HCT116 (cell line): Measurements from ENCODE around the gene TAX1BP1. TPM values are rescaled to one million over a fixed set of nuclear protein-coding genes. Genes with fewer than 3 reads are reported as not detected.

Experiments
- ATAC-seq: fragments of 200-7000 bp; cut with Tn5 transposase; 2 replicates; pipeline ENCODE4 v1.9.1; 2020; ENCODE audit warnings: mild to moderate bottlenecking, moderate library complexity
- BruUV-seq: library from RNA; stranded (reverse); fragments of 400-500 nt; replicated peaks from 2 replicates; lab custom pipeline; 2021; lab: Mats Ljungman, UMichigan
- CTCF ChIA-PET: fragments of 300-600 bp; sonication (Branson Sonifier 250); formaldehyde crosslinking; loops from one replicate; lab custom pipeline; 2021; ENCODE audit warnings: antibody characterized with exemption; lab: Charles Lee
- POLR2A ChIA-PET: fragments of 300-600, 350-600 bp; sonication (Branson Sonifier 250); formaldehyde crosslinking; loops from one replicate; lab custom pipeline; 2021; ENCODE audit warnings: antibody characterized with exemption; lab: Charles Lee
- RAD21 ChIA-PET, 2 experiments: fragments of 300-600 bp; sonication (Branson Sonifier 250); formaldehyde crosslinking; loops; one replicate each; lab custom pipeline; 2023; ENCODE audit warnings: low total read pairs in 2 of 2; ENCODE audit not compliant: uncharacterized antibody in 2 of 2, unreplicated experiment in 2 of 2, low non-redundant PET in 1 of 2; lab: Charles Lee
- DNase-seq: peaks from one replicate; pipeline ENCODE4 v3.0.0-alpha.2; 2010; ENCODE audit warnings: low read depth, low spot score
- H2AFZ ChIP-seq: fragments of 200-600 bp; shearing (Covaris generic), sonication (generic); 2 replicates; pipeline ENCODE4 v1.6.1; 2017; ENCODE audit warnings: low read depth, mixed run types, mixed read lengths, antibody characterized with exemption, low read length; ENCODE audit not compliant: poor library complexity, severe bottlenecking
- H3K27ac ChIP-seq: 2 replicates; pipeline ENCODE4 v1.5.1; 2012; ENCODE audit warnings: low read depth, low read length
- H3K27me3 ChIP-seq: fragments of 200-600 bp; sonication (generic); 2 replicates; pipeline ENCODE4 v1.6.1; 2016; ENCODE audit warnings: mixed run types, low read length, mixed read lengths; ENCODE audit not compliant: insufficient read depth
- H3K36me3 ChIP-seq, 2 experiments: fragments of 200-500 bp in 1 of 2; fragments of 200-600 bp in 1 of 2; sonication (Bioruptor generic) in 1 of 2; sonication (generic) in 1 of 2; 2 replicates each; pipeline versions ENCODE4 v1.5.1 to v1.6.1; 2014 to 2016; ENCODE audit warnings: low read length in 2 of 2, inconsistent platforms in 1 of 2, mixed read lengths in 1 of 2, mixed run types in 1 of 2; ENCODE audit not compliant: insufficient read depth in 2 of 2, control insufficient read depth in 1 of 2
- H3K4me1 ChIP-seq, 2 experiments: fragments of 200-600 bp in 1 of 2; sonication (generic) in 1 of 2; 2 replicates each; pipeline versions ENCODE4 v1.5.1 to v1.6.1; 2012 to 2017; ENCODE audit warnings: low read length in 2 of 2, inconsistent platforms in 1 of 2, mild to moderate bottlenecking in 1 of 2, mixed read lengths in 1 of 2, mixed run types in 1 of 2, moderate library complexity in 1 of 2; ENCODE audit not compliant: insufficient read depth in 2 of 2, control insufficient read depth in 1 of 2
- H3K4me2 ChIP-seq: fragments of 200-600 bp; sonication (generic); 2 replicates; pipeline ENCODE4 v1.6.1; 2017; ENCODE audit warnings: mixed run types, low read length, mixed read lengths
- H3K4me3 ChIP-seq, 2 experiments: fragments of 200-600 bp in 1 of 2; sonication (generic) in 1 of 2; replicated peaks in 1 of 2; 2 replicates each; pipeline ENCODE4 v1.5.1; 2011 to 2016; ENCODE audit warnings: low read length in 2 of 2, control low read depth in 1 of 2, low read depth in 1 of 2, mild to moderate bottlenecking in 1 of 2, mixed read lengths in 1 of 2, mixed run types in 1 of 2
- H3K79me2 ChIP-seq: fragments of 200-600 bp; sonication (generic); 2 replicates; pipeline ENCODE4 v1.6.1; 2017; ENCODE audit warnings: mild to moderate bottlenecking, mixed run types, low read length, moderate library complexity, mixed read lengths; ENCODE audit not compliant: insufficient read depth
- H3K9ac ChIP-seq: fragments of 200-600 bp; sonication (generic); 2 replicates; pipeline ENCODE4 v1.6.1; 2016; ENCODE audit warnings: low read length, mixed read lengths
- H3K9me2 ChIP-seq: fragments of 200-600 bp; sonication (generic), shearing (Covaris generic); 2 replicates; pipeline ENCODE4 v1.6.1; 2017; ENCODE audit warnings: mixed run types, mild to moderate bottlenecking, moderate library complexity; ENCODE audit not compliant: insufficient read depth
- H3K9me3 ChIP-seq, 2 experiments: fragments of 200-500 bp in 1 of 2; fragments of 200-600 bp in 1 of 2; sonication (Bioruptor generic) in 1 of 2; sonication (generic) in 1 of 2; 2 replicates each; pipeline ENCODE4 v1.6.1; 2014 to 2017; ENCODE audit warnings: low read length in 2 of 2, mixed read lengths in 2 of 2, inconsistent platforms in 1 of 2, low read depth in 1 of 2, mild to moderate bottlenecking in 1 of 2, mixed run types in 1 of 2, moderate library complexity in 1 of 2; ENCODE audit not compliant: control insufficient read depth in 1 of 2, insufficient read depth in 1 of 2
- H4K20me1 ChIP-seq: fragments of 200-600 bp; sonication (generic), shearing (Covaris generic); 2 replicates; pipeline ENCODE4 v1.6.1; 2017; ENCODE audit warnings: mixed run types, mild to moderate bottlenecking, moderate library complexity; ENCODE audit not compliant: insufficient read depth
- ATF3 ChIP-seq: IDR thresholded peaks from 2 replicates; pipeline ENCODE4 v1.6.1; 2012
- CEBPB ChIP-seq: IDR thresholded peaks from 2 replicates; pipeline ENCODE4 v1.6.1; 2012; ENCODE audit warnings: low read depth
- CTCF ChIP-seq, 3 experiments: fragments of 200-600 bp in 1 of 3; sonication (generic) in 1 of 3; IDR thresholded peaks in 2 of 3; conservative IDR thresholded peaks in 1 of 3; 2 replicates each; pipeline ENCODE4 v1.5.1; 2012 to 2017; ENCODE audit warnings: low read depth in 2 of 3, low read length in 2 of 3, antibody characterized with exemption in 1 of 3, borderline replicate concordance in 1 of 3, control low read depth in 1 of 3, mild to moderate bottlenecking in 1 of 3, mixed read lengths in 1 of 3, mixed run types in 1 of 3, moderate library complexity in 1 of 3; ENCODE audit not compliant: insufficient read depth in 1 of 3
- EGR1 ChIP-seq: IDR thresholded peaks from 2 replicates; pipeline ENCODE4 v1.6.1; 2012; ENCODE audit warnings: low read depth
- EZH2 ChIP-seq: fragments of 200-600 bp; sonication (generic); IDR thresholded peaks from 2 replicates; pipeline ENCODE4 v1.6.1; 2017; ENCODE audit warnings: antibody characterized with exemption, mixed run types
- FOSL1 ChIP-seq: IDR thresholded peaks from 2 replicates; pipeline ENCODE4 v1.6.1; 2012; ENCODE audit warnings: low read depth
- RAD21 ChIP-seq: IDR thresholded peaks from 2 replicates; pipeline ENCODE4 v1.6.1; 2012; ENCODE audit warnings: low read depth, mild to moderate bottlenecking
- SIN3A ChIP-seq: IDR thresholded peaks from 2 replicates; pipeline ENCODE4 v1.6.1; 2012; ENCODE audit warnings: low read depth
- SP1 ChIP-seq: IDR thresholded peaks from 2 replicates; pipeline ENCODE4 v1.6.1; 2012; ENCODE audit warnings: low read depth
- SRF ChIP-seq: IDR thresholded peaks from 2 replicates; pipeline ENCODE4 v1.6.1; 2012; ENCODE audit warnings: low read depth
- YY1 ChIP-seq: IDR thresholded peaks from 2 replicates; pipeline ENCODE4 v1.6.1; 2011; ENCODE audit warnings: low read length, low read depth, moderate library complexity, mild to moderate bottlenecking; ENCODE audit not compliant: insufficient replicate concordance; ENCODE audit errors: extremely low read depth
- ZBTB33 ChIP-seq: IDR thresholded peaks from 2 replicates; pipeline ENCODE4 v1.6.1; 2011; ENCODE audit warnings: mild to moderate bottlenecking, low read length, moderate library complexity; ENCODE audit not compliant: insufficient replicate concordance; ENCODE audit errors: extremely low read depth
- ZFX ChIP-seq: fragments of 450-650 bp; IDR thresholded peaks from 2 replicates; pipeline ENCODE4 v1.6.1; 2017
- ZNF274 ChIP-seq: fragments of 200-500 bp; sonication (Bioruptor generic); IDR thresholded peaks from 2 replicates; pipeline ENCODE4 v1.6.1; 2014; ENCODE audit warnings: mild to moderate bottlenecking, low read depth, low read length, inconsistent platforms
- intact Hi-C: fragments of 100-400 bp; cut with micrococcal nuclease; formaldehyde crosslinking; loops from 2 replicates; pipeline ENCODE4 v1.10.0; 2022
- total RNA-seq: library from RNA; stranded (reverse); gene quantifications from one replicate; pipeline ENCODE4 v1.2.1, GENCODE V29; 2021; ENCODE audit not compliant: unreplicated experiment

TAX1BP1 gene
- total RNA-seq, 1 experiment from 2014 or later, result 68.1 TPM

- H2AFZ ChIP-seq, result no peak overlapping the region
- no TSS peak for BruUV-seq
- intact Hi-C loops, result loop anchor here (10.0 kb wide), 1 partner anchor 553 kb away; no protein-coding TSS in a partner anchor
These were observed 7.8 kb downstream of the TAX1BP1 start for GRCh38 chr7:27747589-27748368.

More at GRCh38 chr7:27747589-27748368, 7.8 kb downstream of the TAX1BP1 start:
- ChIA-PET RAD21 (no interaction called here), POLR2A (no interaction called here)
- Histone ChIP-seq H3K27ac (no peak overlapping the region), H3K4me1 (peaks cover 11 to 15% of the 10 kb centered on the region in 2 experiments), H3K9me3 (no peaks in the 10 kb centered on the region), H3K9ac (no peak overlapping the region), H3K79me2 (peaks cover 48% of the 10 kb centered on the region), H4K20me1 (no peaks in the 10 kb centered on the region), H3K27me3 (no peaks in the 10 kb centered on the region)
- DNase-seq, result no peak
- ATAC-seq, result no peak
- TF ChIP-seq ZBTB33 (no peak), FOSL1 (no peak), YY1 (no peak), CEBPB (no peak), CTCF (IDR thresholded peaks at IDR 0.05 in 2 of 3, conservative IDR thresholded peaks at IDR 0.05 in 1 of 3; ENCODE audit: borderline replicate concordance in 1 of 3, insufficient read depth in 1 of 3, low read depth in 2 of 3, low read length in 2 of 3) (no peak), EGR1 (no peak), ATF3 (no peak), SIN3A (no peak), RAD21 (no peak), EZH2 (no peak), SP1 (no peak), ZFX (no peak), SRF (no peak), ZNF274 (no peak)
- TF ChIP-seq, all 23 proteins: peak for 0
- Histone ChIP-seq H3K36me3 (peaks cover 20 to 34% of the 10 kb centered on the region in 2 experiments), H3K9me2 (no peaks in the 10 kb centered on the region), H3K4me2 (no peak overlapping the region), H3K4me3 (no peak overlapping the region)
- CTCF ChIA-PET, result no interaction called here
